HL-60 (cell line): ENCODE measurements around the gene ZFP57.

Experiments
- GABPA ChIP-seq: IDR thresholded peaks from 2 replicates; pipeline ENCODE4 v1.6.1; 2012; ENCODE audit warnings: low read depth
- TF ChIP-seq, protein P1 (sequence below): IDR thresholded peaks from one replicate; pipeline ENCODE4 v1.5.1; 2011; ENCODE audit warnings: low read length, control low read depth, inconsistent platforms; ENCODE audit not compliant: insufficient read depth

DNA sequence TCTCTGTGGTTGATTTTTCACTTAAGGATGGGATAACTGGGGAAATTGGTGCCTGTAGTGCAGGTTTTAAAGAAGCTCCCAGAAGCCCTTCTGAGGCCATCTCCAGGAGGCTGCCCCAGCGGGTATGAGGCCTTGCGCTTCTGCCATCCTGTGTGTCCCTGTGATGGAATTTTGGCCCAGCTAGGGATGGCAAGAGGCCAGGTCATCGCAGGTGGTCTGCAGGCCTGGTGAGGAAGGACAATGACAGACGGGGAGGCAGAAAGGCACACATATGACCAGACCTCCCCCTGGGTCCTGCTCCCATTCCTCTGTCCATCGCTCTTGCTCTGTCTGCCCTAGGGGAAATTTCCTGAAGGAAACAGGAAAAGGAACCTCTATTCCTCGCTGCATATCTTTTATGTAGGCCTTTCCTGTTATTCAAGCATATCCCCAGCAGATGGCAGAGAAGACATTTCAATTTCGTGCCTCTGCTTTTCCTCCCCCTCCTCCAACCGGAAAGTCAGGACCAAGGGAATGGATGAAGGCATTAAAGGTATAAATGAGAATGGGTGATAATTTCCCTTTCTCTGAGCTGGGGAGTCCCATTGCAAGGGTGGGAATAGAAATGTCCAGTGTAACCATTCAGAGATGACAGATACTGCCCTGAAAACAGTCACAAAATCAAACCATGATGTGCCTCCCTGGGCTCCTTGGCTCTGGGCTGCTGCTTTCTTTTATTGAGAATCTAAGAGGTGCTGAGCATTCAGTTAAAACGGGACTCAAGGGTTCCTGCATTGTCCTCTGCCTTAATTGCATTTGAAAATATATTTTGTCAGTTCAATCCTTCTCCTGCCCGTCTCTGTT, 24.7 kb upstream of the ZFP57 start:
- TF ChIP-seq, protein P1, sequence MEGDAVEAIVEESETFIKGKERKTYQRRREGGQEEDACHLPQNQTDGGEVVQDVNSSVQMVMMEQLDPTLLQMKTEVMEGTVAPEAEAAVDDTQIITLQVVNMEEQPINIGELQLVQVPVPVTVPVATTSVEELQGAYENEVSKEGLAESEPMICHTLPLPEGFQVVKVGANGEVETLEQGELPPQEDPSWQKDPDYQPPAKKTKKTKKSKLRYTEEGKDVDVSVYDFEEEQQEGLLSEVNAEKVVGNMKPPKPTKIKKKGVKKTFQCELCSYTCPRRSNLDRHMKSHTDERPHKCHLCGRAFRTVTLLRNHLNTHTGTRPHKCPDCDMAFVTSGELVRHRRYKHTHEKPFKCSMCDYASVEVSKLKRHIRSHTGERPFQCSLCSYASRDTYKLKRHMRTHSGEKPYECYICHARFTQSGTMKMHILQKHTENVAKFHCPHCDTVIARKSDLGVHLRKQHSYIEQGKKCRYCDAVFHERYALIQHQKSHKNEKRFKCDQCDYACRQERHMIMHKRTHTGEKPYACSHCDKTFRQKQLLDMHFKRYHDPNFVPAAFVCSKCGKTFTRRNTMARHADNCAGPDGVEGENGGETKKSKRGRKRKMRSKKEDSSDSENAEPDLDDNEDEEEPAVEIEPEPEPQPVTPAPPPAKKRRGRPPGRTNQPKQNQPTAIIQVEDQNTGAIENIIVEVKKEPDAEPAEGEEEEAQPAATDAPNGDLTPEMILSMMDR, result peak; percentile 8
- no peak for TF ChIP-seq GABPA
